Activated CD4-positive, alpha-beta T cell treated with anti-CD3 and anti-CD28 coated beads, Interleukin-2, amount 50 U/mL, for 24 hours (primary cell): ENCODE measurements around the gene YKT6.

Source experiments
- DNase-seq, 2 donors: peaks; one replicate each; pipeline ENCODE4 v3.0.0-alpha.2; 2020; ENCODE audit warnings: low read depth in 1 of 2, low spot score in 1 of 2

YKT6 gene

DNA sequence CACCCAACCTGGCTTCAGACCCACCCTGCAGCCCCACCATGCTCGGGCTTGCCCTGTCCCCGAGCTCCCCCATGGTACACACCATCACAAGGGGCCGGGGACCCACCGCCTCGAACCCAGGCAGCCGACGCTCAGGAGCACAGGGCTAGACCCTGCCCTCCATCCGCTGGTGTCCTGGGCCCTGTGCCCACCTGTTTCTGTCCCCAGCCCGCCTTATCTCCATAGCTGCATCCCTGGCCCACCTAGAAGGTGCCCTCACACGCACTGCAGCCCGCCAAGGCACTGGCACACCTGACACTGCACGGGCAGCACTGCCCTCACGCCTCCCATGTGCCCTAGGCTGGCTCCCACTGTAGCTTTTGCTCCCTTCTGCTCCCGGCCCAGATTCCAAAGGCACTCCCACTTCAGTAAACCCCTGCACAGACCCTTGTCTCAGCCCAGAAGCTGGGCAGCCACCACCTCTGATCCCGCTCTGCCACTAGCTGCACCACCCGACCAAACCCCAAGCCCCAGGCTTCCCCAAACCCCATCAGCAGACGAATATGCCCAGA lies 17.1 kb downstream of the YKT6 start:
- no peak for DNase-seq

DNA sequence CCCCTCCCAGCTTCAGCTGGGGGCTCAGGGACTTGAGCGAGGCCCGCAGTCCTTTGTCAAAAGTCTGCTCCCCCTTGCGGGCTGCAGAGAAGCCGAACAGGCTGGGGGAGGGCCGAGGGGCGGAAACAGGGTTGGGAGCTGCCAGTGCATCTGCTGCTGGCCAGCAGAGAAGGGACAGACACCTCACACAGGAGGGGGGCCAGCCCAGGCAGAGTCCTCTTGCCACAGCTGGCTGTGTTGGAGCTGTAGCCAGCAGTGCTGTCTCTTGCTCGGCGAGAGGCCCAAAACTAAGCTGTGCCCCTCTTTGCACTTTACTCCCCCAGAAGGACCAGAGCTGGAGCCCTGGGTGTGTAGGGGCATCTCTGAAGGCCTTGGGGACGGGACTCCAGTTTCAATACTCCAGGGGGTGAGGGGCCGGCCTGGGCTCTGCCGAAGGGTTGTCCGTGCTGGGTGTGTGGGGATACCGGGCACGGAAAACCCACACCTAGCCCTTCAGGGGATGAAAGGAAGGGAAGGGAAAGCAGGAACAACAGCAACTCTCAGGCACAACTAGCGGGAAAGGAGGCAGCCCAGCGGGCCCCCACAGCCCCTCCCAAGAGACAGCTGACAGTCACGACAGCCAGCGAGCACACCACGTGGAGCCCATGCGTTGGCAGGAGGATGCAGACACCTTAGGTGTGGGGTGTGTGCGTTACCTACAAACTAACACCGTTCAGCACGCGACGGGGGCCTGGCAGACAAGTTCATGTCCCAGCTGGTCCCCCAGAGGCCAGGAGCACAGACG lies 17.8 kb downstream of the YKT6 start:
- DNase-seq: no peak

DNA sequence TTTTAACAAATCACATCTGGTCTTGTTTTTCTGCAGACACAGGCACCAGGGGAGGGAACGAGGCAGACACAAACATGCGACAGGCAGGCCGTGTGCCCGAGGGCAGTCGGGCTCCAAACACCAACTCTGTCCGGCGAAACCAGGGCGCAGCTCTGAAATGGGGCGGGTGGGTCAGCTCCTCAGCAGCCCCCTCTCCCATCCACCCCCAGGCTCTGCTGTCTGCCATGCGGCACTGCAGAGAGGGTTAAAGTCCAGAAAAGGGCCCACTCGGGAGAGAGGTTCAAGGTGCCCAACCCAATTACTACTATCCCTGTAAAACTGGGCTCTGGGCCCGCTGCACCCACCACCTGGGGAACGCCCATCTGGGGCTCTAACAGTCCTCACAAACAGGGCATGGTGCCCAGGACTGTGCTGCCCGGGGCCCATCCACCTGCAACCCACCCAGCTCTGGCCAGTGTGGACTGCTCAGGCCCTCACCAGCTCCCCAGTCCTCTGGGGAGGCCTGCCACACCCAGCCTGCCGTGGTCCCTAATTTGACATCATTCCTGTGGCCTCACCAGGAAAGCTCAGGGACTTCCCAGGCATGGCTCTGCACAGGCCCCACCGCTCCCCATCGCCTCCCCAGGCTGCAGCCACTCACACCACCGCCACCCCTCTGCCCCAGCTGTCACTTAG lies 18.7 kb downstream of the YKT6 start:
- no peak for DNase-seq

DNA sequence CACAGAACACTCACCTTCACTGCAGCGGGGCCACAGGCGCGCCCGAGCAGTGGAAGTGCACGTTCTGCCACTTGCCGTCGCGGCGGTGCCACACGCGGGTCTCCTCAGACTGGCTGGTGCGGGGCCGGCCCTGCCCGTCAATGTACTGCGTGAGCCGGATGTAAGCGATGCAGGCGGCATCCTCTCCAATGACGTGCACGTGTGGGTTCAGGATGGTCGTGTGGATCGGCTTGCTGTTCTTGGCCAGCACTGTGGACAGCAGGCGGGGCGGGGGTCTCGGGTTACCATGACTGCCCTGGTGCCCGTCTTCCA lies 19.2 kb downstream of the YKT6 start:
- DNase-seq: no peak

DNA sequence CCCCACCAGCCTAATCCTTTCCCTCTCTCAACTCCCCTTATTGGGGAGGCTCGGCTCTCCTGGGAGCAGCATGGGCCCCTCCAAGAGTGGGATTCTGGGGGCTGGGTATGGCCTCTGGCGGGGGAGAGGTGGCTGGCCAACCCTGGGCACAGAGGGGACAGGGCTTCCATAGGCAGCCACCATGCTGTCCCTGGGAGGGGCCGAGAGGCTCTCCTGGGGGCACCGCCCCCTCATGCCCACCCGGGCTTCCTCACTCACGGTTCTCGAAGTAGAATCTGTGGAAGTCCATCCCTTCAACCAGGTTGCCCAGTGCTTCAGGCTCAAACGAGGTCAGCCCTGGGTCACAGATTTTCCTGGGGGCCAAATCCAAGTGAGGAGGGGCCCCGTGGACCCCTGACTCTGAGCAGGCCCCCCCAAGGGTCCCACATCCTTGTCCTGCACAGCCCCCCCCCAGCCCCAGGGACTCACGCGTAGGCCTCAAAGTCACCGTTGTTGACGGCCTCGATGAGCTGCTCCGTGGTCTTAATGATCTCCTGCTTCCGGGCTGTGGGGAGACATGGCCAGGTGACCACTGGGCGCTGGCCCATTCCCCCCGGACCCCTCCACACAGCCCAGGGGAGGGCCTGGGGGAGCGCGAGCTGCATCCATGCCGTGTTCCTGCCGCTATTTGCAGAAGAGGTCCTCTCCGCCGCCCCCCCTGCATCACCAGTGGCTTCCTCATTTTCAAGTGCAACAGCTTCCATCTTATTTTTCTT lies 19.8 kb downstream of the YKT6 start:
- DNase-seq: no peak

DNA sequence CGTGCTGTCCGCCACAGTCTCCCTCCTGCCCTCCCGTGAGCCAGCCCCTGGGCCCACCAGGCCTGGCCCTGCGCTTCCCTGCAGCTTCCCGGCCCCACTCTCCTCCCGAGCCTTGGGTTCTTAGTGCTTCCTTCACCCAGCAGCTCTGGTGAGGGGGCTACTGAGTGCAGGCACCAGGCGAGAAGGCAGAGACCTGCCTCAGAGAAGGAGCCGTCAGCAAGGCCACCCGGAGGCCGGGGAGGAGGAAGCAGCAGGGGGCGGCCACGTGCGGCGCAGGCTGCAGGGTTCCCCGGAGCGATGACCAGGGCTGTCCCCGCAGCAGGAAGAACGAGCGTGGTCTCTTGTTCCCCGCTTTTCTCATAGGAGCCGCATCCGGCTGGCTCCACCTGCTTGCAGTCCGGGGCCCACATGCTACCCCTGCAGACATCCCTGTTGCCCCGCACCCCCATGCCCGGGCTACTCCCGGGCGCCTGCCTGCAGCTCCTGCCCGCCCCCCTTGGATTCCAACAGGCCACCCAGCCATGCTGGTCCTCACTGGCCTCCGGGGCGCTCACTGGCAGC lies 20.5 kb downstream of the YKT6 start:
- DNase-seq: no peak

DNA sequence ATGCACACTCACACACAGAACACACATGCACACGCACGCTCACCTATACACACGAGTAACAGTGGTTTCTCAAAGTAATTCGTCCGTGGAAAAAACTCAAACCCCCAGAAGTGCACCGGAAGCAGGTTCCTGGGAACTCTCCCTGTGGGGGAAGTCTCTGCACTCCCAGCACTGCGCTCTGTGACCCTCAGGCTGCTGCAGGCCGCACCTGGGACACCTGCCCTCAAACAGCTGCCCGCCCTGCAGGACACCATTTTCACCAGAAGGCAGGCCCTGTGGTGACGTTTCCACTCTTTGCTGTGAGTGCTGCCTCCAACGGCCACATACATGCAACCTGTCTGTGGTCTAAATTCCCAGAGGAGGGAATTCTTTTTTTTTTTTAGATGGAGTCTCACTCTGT lies 21.3 kb downstream of the YKT6 start:
- DNase-seq: no peak

DNA sequence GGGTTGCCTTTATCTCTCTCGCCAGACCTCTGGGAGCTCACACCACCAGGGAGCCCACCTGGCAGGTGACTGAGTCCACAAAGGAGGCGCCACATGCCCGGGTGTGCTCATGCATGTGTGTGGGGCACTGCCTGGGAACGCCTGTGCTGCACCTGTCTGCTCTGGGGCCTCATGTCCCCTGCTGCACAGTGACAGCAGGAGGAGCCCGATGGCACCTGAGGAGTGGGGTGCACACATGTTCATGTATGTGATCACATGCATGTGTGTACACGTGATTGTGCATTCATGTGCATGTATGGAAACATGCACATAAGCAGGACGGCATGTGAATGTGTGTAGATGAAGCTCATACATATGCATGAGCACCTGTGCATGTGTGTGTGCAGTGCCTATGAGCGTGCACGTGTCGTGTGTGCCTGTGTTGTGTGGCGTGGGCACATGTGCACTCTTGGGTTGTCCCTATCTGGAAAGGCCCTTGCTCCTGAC lies 22.0 kb downstream of the YKT6 start:
- DNase-seq: no peak

DNA sequence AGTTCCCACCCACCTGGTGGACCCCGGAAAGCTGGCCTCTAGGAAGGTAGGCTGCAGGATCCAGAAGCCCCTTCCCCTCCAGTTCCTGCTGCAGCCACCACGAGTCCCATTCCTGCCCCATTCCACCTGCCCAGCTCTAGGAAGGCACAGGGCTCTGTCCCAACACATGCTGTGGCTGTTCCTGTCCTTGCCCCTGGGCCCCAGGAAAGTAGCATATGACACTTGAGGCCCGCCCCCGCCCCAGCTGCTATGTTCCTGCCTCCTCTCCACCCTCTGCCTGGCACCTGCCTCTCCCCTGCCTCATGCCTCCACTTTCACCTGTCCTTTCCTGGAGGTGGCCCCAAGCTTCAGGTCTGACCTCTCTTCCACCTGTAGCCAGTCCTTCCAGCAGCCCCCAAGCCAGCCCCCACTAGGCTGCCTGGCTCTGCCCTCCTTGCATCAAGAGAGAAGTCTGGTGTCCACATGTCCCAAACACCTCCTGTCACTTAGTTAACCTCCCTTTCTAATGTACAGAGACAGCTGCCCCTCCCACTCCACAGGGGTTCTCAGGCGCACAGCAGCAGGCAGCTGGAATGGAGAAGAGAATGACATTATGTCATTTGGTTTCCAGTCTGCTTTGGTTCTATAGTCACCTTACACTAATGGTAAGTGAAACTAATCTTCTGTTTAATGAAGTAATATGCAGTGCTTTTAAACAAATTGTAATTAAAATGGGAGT lies 22.7 kb downstream of the YKT6 start:
- no peak for DNase-seq

DNA sequence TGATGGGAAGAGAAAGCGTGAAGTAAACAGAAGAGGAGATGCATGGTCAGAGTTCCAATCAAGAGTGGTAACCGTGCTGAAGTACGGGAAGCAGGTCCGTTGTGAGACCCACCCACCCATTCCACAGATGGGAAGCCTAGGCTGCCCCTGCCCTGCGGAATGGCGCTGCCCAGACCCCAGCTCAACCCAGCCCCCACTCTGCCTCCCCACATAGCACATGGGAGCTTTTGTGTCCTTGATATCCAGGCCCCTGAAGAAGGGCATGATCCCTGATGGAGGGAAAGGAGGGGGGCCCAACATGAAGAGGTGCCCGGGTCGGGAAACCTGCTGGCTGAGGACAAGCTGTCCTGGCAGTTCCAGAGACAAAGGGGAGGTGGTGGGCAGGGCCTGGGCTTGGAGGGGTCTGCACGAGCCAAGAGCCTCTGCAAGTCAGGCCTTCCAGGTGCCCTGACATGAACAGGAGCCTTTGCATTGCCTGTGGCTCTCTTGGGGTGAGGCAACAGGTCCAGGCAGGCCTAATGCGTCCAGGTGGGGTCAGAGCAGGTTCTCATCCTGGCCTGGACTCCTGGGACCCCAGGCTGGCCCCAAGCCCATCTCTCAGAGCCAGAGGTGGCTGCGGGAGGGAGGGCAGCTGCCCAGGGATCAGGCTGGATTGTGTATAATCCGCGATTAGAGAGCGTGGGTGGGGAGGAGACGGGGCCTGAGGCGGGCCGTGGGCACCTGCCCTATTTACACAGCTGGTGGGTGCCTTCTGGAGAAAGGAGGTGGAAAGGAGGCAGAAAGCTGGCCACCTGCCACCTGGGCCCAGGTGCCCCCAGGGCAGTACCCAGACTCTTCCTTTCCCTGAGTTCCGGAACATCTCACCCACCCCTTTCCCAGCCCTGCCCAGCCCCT lies 23.5 kb downstream of the YKT6 start:
- no peak for DNase-seq

DNA sequence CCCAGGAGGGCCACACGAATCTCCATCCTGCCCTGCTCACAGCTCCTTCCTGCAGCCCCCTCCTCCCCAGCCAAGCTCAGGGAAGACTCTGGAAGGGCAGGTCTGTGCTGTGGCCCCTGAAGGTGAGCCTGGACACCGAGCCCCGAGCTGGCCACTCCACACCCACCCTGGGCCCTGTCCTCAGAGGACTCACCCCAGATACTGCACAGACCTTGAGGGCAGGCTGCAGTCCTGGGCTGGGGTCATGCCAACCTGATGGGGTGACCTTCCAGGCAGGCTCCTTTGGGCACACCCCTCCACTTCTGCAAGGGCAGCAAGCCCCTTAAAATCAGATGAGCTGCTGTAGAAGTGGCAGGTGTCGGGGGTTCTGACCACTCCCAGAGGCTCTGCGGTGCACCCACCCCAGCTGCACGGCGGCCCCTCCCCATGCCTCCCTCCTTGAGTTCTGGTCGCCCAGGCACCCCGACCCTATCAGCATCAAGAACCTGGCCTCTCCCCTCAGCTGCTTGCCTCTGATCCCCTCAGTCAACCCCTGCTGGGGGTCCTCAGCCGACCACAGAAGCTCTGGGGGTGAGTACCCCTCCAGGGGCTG lies 24.3 kb downstream of the YKT6 start:
- DNase-seq: no peak

DNA sequence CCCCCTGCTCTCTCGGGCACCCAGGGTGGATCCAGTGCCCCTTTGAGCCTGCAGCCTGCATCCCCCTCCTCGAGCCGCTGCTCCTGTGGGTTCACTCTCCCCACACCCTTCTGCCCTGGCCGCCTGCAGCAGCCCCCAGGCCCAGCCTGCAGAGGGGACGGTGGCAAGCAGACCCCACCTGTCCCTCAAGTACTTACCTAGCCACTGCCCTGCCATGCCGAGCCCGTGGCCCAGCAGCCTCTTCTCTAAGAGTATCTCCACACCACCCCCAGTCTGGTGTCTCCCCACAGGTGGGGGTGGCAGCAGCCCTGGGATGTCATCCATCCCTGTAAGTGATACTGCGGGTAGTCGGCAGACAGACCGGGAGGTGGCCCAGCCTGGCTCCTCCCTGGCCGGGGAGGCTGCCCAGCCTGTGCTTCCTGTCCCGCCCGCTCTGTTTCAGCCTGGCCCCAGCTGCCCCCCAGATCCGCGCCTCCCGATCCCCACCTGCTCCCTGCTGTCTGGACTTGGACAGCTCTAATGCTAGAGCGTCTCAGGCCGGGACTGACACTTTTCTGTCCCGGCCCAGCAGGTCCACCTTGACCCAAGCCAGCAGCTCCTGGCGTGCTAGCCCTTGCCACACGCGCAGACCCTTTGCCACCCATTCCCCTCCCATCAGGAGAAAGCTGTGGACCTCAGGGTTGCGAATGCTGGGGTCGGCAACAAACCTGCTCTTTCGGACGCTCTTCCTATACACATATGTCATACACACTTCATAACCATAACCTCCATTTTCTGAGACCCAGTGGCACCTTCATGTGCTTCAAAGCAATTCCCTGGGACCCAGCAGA lies 25.0 kb downstream of the YKT6 start:
- DNase-seq: no peak

DNA sequence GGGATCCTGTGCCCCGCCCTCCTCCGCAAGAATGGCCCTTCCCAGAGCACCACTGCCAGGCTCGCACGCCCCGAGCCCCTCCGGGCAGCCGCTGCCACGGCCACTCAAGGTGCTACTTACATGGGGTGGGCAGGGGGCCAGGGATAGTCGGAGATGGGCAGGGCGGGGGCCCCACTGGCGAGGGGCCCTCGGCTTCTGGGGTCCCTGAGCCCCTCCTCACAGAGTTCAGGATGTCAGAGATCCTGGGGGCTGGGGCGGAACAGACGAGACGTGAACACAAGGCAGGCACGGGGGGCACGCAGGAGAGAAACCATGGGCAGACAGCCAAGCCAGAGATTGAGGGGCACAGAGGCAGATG lies 25.6 kb downstream of the YKT6 start:
- DNase-seq: no peak

DNA sequence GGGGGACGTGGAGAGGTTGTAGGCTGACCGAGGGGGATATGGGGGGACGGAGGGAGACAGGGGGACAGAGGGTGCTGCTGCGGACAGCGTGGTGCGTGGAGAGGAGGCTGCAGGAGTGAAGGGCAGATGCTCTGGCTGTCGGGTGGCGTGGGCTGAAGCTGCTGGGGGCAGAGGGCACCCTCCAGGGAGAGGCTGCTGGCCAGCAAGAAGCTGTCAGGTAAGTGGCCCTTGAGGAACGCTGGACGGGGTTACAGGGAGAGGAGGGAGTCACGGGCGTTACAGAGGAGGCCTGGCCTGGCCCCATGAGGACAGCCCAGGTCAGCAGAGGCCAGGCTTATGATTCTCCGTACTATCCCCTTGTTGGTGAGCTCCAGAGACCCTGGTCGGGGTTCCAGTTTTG lies 27.1 kb downstream of the YKT6 start:
- DNase-seq: no peak

DNA sequence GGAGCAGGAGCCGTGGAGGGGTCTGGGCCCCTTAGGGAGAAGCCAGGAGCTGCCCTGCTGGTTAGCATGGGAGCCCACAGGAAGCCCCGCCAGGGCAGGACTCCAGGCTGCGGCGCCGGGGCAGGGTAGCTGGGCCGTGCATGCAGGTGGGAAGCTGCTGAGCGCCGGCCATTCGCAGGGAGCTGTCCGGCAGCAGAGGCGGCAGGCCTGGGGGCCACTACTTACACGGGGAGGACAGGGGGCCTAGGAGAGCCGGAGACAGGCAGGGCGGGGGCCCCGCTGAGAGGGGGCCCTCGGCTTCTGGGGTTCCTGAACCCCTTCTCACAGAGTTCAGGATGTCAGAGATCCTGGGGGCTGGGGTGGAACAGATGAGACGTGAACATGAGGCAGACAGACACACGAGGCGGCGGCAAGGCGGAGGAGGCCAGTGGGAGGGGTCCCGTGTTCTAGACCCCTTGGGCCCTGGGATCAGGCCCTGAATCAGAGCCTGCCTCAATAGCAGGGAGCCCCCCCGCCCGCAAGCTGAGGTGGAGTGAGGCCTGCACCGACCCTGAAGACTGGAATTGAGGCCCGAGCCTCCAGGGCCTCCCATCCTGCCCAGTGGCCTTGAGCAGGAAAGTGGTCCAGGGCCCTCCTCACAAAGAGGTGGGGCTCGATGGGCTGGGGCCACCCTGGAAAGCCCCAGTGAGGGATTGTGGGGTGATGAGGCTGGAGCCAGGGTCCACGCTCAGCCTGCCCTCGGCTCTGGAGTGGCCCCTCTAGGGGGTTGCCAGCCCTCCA lies 28.0 kb downstream of the YKT6 start:
- no peak for DNase-seq

DNA sequence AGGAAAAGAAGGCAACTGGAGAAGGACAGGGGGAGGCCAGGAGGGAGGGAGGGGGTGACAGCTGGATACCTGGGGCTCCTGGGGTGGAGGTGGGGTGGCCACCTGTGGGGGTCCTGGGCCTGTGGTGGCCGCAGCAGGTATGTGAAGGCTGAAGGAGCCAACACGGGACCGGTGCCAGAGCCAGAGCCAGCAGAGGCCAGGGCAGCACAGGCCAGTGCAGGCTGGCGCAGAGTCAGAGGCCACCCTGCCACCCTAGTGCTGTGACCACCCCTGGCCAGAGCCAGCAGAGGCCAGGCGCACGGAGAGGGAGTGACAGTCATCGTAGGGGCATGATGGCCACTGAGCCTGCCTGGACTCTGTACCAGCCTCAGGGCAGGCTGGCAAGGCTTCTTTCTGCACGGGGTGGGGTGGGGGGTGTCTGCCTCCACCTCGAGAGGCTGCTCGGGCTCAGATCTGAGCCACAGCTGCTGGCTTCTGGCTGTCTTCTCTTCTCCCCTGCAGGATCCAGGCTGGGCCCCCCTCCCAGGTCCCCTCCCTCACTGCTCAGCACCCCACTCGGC lies 28.8 kb downstream of the YKT6 start:
- DNase-seq: no peak

DNA sequence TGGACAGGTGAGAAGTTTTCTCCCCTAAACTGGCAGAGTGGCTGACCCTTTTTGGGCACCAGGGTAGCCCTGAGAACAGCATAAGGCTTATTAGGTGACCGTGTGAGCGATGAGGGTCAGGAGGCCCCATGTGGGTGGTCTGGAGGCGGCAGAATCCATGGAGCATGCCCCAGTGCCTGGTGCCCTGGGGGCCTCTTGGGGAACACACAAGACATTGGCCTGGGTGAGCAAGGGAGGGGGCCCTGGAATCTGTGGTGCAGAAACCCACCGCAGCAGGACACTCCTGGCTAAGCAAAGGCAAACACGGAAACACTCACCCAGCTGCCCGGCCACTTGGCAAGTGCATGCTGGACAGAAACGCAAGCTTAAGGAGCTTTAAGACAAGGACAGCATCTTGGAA lies 29.5 kb downstream of the YKT6 start:
- DNase-seq: no peak

DNA sequence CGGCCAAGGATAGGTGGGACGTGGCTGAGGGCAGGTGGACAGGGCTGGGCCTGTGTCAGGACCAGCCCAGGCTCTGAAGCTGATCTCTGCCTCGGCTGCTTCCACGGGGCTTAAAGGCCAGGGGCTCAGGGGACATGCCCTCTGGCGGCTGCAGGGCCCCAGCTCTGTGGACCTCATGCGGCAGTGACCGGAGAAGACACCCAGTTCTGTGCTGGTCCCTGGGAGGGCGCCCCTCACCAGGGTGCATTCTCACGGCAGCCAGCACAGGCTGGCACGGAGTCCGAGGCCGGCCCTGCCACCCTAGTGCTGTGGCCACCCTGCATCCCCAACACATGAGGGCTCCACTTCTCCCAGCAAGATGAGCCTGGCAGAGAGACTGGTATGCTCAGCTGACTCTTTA lies 30.3 kb downstream of the YKT6 start:
- no peak for DNase-seq
